ENCODE results near the gene CEACAM3. TPM values are rescaled to one million over a fixed set of nuclear protein-coding genes. Genes with fewer than 3 reads are reported as not detected.

The CEACAM3 gene
- total RNA-seq, 1 donor from 2014 or later = 1.2 TPM

DNA sequence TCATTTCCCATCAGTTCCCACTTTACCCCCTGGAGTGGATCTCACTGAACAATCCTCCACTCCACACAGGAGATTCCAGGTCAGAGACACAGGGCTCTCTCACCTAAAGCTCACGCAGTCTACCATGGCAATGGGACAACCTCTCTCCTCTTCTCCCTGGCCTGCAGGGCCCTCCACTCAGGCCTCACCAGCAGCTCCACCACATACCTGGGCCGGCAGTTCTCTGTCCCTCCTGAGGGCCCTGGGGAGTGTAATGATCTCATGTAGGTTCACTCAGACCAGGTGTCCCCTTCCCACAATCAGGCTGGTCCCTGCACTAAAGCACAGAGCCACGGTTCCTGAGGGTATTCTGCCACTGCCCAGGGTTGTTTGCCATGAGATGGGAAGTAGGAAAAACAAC, 15.6 kb downstream of the CEACAM3 start:
- H3K36me3 ChIP-seq = no peaks in the 10 kb centered on the region
- H3K4me1 ChIP-seq = no peaks in the 10 kb centered on the region
- H3K27me3 ChIP-seq = no peaks in the 10 kb centered on the region
- no peaks in the 10 kb centered on the region for H3K9me3 ChIP-seq
- DNase-seq (peak; percentile 44), ATAC-seq (no peak)
- H3K27ac ChIP-seq = no peak overlapping the region
- TF ChIP-seq, protein P1, sequence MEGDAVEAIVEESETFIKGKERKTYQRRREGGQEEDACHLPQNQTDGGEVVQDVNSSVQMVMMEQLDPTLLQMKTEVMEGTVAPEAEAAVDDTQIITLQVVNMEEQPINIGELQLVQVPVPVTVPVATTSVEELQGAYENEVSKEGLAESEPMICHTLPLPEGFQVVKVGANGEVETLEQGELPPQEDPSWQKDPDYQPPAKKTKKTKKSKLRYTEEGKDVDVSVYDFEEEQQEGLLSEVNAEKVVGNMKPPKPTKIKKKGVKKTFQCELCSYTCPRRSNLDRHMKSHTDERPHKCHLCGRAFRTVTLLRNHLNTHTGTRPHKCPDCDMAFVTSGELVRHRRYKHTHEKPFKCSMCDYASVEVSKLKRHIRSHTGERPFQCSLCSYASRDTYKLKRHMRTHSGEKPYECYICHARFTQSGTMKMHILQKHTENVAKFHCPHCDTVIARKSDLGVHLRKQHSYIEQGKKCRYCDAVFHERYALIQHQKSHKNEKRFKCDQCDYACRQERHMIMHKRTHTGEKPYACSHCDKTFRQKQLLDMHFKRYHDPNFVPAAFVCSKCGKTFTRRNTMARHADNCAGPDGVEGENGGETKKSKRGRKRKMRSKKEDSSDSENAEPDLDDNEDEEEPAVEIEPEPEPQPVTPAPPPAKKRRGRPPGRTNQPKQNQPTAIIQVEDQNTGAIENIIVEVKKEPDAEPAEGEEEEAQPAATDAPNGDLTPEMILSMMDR (IDR thresholded peaks at IDR 0.05) = no peak
- H3K4me3 ChIP-seq = no peak overlapping the region
- intact Hi-C loops (cut with DNase I) = no loop called here

DNA sequence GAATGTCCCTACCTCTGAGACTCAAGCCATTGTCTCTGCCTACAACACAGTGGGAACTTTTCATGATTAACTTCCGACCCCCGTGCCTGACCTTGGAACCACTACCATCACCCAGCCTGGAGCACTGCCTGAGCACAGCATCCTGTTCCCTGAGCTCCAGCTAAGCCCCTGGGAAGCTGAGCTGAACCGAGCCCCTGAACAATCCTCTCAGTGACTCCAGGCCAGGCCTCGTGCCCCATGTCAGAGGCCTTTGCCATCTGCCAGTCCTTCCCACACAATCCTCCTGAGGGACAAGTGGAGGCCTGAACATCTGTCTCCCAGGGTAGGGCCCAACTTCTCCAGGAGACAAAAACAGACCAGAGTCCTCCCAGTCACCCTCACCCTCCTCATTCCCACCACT, 17.5 kb downstream of the CEACAM3 start:
- DNase-seq (peak; percentile 26), ATAC-seq (no peak)
- Histone ChIP-seq H3K36me3 (no peaks in the 10 kb centered on the region), H3K4me1 (no peaks in the 10 kb centered on the region), H3K4me3 (no peak overlapping the region), H3K27ac (no peak overlapping the region), H3K27me3 (no peaks in the 10 kb centered on the region), H3K9me3 (no peaks in the 10 kb centered on the region)
- TF ChIP-seq, protein P1 (IDR thresholded peaks at IDR 0.05) = no peak
- intact Hi-C loops (cut with DNase I) = no loop called here

DNA sequence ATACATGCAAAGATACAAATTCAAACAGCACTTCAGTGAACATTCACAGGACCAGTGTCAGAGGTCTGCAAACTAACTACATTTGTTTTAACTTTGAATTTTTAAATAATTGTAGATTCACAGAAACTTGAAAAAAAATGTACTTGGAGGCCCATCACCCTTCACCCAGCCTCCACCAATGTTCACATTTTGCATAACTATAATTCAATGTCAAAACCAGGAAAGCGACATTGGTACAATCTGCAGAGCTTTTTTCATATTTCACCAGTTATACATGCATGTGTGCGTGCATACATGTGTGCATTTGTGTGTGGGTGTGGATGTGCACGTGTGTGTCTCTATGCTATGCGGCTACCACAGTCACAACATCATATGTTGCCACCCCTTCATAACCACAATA, 18.9 kb downstream of the CEACAM3 start:
- no peak overlapping the region for H3K4me3 ChIP-seq
- TF ChIP-seq, protein P1 (IDR thresholded peaks at IDR 0.05) = no peak
- H3K27ac ChIP-seq = no peak overlapping the region
- H3K27me3 ChIP-seq = no peaks in the 10 kb centered on the region
- no peaks in the 10 kb centered on the region for H3K4me1 ChIP-seq
- intact Hi-C loops (cut with DNase I) = no loop called here
- H3K9me3 ChIP-seq = no peaks in the 10 kb centered on the region
- DNase-seq (no peak), ATAC-seq (no peak)
- H3K36me3 ChIP-seq = no peaks in the 10 kb centered on the region

DNA sequence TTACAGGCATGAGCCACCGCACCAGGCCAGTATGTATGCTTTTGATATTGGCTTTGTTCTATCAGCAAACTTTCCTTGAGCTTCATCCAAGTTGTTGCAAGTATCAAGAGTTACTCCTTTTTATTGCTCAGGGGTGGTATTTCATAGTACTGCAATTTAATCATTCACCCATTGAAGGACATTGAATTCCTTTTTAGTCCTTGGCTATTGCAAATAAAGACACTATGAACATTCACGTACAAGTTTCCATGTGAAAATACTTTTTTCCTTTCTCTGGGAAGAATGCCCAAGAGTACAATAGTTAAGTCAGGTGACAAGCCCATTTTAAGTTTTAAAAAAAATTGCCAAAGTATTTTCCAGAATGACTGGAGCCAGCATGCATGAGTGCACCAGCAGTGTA, 20.4 kb downstream of the CEACAM3 start:
- no peak for DNase-seq
- no peaks in the 10 kb centered on the region for H3K9me3 ChIP-seq
- TF ChIP-seq, protein P1 (IDR thresholded peaks at IDR 0.05) = no peak
- no peak for ATAC-seq
- no peak overlapping the region for H3K4me3 ChIP-seq
- H3K36me3 ChIP-seq = no peaks in the 10 kb centered on the region
- intact Hi-C loops (cut with DNase I) = no loop called here
- no peak overlapping the region for H3K27ac ChIP-seq
- peaks cover 6% of the 10 kb centered on the region for H3K27me3 ChIP-seq
- H3K4me1 ChIP-seq = no peaks in the 10 kb centered on the region

DNA sequence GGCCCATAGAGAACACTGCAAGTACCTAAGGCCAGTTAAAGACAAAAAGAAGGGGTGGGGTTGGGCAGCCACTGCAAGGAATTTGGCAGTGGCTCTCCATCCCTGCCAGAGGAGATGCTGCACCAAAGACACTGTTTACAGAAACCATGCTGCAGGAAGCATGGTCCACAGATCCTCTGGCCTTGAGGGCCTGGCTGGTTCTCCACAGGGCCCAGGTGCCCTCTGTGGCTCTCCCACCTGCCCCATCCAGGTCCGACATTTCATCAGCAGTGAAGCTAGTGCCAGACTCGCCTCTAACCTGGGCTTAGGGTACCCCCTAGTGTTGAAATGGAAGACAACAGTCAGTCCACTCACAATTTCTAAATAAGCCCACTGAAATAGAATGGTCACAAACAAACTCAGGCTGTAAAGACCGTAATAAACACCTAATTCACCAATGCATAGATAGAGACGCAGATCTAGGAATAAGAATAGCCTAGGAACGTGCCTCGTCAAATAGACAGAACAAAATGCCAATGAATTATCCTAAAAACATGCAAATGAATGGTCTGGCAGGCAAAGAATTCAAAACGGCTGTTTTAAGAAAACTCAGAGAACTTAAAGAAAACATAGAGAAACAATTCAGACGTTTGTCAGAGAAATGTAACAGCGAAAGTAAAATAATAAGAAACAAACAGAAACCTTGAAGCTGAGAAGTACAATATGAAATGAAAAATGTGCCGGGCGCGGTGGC, 24.8 kb downstream of the CEACAM3 start:
- intact Hi-C loops (cut with DNase I) = no loop called here

More for the DNA sequence above, 24.8 kb downstream of the CEACAM3 start:
- TF ChIP-seq, protein P1 (IDR thresholded peaks at IDR 0.05) = peak; percentile 64
- Histone ChIP-seq H3K9me3 (no peaks in the 10 kb centered on the region), H3K4me1 (no peaks in the 10 kb centered on the region), H3K27me3 (peaks cover 6% of the 10 kb centered on the region), H3K27ac (no peak overlapping the region), H3K4me3 (no peak overlapping the region), H3K36me3 (no peaks in the 10 kb centered on the region)
- ATAC-seq (peak; percentile 97), DNase-seq (peak; percentile 57)

Measured in upper lobe of right lung (tissue), 1 donor.